ENCODE data around the gene ELOVL3. TPM values are rescaled to one million over a fixed set of nuclear protein-coding genes. Genes with fewer than 3 reads are reported as not detected.
"Not testable (repeated sequence)": the region's sequence is repeated elsewhere in the genome, so short reads cannot be mapped to it uniquely, and the experiment has no call there.

The ELOVL3 gene
- total RNA-seq, 3 donors from 2014 or later = 0.66 to 2.2 (median 0.88) TPM

DNA sequence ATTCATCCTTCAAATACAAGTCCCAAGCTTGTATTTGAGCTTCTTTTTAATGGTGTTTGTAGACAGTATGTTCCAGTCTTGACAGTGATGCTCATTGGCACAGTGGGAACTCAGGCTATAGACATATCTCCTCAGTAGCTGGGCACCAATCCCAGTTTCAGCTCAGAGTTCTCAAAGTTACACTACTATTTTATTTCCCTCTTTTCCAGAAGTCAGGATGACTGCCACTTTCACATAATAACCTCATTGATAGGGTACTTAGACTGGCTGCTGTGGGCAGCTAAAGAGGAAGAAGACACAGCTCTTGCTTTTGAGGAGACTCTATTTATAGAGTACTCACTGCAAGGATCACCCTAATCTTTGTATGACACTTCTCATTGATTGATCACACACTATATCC, 21.6 kb downstream of the ELOVL3 start:
- intact Hi-C loops (cut with DNase I; ENCODE audit: low total_unique reads) = no loop called here
- DNase-seq (ENCODE audit: low spot score in 2 of 2) = no peak
- Histone ChIP-seq H3K27ac (no peak overlapping the region), H3K36me3 (no peaks in the 10 kb centered on the region), H3K27me3 (no peaks in the 10 kb centered on the region), H3K4me1 (peaks cover 9 to 23% of the 10 kb centered on the region in 2 donors), H3K9me3 (no peaks in the 10 kb centered on the region), H3K4me3 (peak overlapping the region in 1 of 3 donors; percentile 90)
- TF ChIP-seq POLR2A (IDR thresholded peaks at IDR 0.05) = no peak
- TF ChIP-seq, protein P1, sequence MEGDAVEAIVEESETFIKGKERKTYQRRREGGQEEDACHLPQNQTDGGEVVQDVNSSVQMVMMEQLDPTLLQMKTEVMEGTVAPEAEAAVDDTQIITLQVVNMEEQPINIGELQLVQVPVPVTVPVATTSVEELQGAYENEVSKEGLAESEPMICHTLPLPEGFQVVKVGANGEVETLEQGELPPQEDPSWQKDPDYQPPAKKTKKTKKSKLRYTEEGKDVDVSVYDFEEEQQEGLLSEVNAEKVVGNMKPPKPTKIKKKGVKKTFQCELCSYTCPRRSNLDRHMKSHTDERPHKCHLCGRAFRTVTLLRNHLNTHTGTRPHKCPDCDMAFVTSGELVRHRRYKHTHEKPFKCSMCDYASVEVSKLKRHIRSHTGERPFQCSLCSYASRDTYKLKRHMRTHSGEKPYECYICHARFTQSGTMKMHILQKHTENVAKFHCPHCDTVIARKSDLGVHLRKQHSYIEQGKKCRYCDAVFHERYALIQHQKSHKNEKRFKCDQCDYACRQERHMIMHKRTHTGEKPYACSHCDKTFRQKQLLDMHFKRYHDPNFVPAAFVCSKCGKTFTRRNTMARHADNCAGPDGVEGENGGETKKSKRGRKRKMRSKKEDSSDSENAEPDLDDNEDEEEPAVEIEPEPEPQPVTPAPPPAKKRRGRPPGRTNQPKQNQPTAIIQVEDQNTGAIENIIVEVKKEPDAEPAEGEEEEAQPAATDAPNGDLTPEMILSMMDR (IDR thresholded peaks at IDR 0.05) = no peak
- no peak for TF ChIP-seq POLR2AphosphoS5 (IDR thresholded peaks at IDR 0.05)

DNA sequence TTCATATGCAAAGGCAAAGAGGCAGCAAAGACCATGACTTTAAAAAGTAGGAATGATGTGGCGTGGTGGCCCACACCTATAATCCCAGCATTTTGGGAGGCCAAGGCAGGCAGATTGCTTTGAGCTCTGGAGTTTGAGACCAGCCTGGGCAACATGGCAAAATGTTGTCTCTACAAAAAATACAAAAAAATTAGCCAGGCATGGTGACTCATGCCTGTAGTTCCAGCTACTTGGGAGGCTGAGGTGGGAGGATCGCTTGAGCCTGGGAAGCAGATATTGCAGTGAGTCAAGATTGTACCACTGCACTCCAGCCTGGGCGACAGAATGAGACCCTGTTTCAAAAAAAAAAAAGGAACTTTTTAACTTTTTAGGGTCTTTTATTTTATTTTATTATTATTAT, 26.4 kb downstream of the ELOVL3 start:
- H3K4me3 ChIP-seq; DNase-seq (ENCODE audit: low spot score in 2 of 2); H3K27me3 ChIP-seq; intact Hi-C loops (cut with DNase I; ENCODE audit: low total_unique reads); H3K27ac ChIP-seq; H3K9me3 ChIP-seq; H3K36me3 ChIP-seq: not testable (repeated sequence)
- H3K4me1 ChIP-seq = peaks cover 0 to 10% of the 10 kb centered on the region in 2 donors

DNA sequence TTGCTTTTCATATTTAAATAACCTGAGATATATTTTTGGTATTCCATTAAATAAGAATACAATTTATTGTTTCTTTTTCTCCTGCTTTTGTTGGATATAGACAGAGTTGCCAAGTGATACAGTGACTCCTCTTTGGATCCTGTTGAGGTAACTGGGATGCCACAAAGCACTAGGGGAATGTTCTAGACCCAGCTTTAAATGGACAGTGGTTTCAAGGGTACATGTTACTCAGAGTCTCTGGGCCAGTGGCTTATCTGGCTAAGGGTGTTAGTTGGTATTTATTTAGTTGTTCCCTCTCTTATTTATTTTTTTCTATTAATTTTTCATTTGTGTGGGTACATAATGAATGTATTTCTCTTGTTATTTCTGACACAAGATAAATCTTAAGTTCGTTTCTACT, 28.3 kb downstream of the ELOVL3 start:
- Histone ChIP-seq H3K4me1 (no peaks in the 10 kb centered on the region), H3K36me3 (no peaks in the 10 kb centered on the region), H3K4me3 (no peak overlapping the region), H3K27ac (no peak overlapping the region), H3K9me3 (no peaks in the 10 kb centered on the region), H3K27me3 (no peaks in the 10 kb centered on the region)
- no peak for DNase-seq (ENCODE audit: low spot score in 2 of 2)
- TF ChIP-seq POLR2A (IDR thresholded peaks at IDR 0.05) = no peak
- TF ChIP-seq POLR2AphosphoS5 (IDR thresholded peaks at IDR 0.05) = no peak
- TF ChIP-seq, protein P1 (IDR thresholded peaks at IDR 0.05) = no peak
- intact Hi-C loops (cut with DNase I; ENCODE audit: low total_unique reads) = no loop called here

GRCh38 chr10:102255404-102255803, 29.3 kb downstream of the ELOVL3 start:
- intact Hi-C loops (cut with DNase I; ENCODE audit: low total_unique reads) = no loop called here
- no peaks in the 10 kb centered on the region for H3K4me1 ChIP-seq
- H3K9me3 ChIP-seq = no peaks in the 10 kb centered on the region
- no peaks in the 10 kb centered on the region for H3K27me3 ChIP-seq
- H3K27ac ChIP-seq = no peak overlapping the region
- H3K4me3 ChIP-seq = no peak overlapping the region
- TF ChIP-seq POLR2AphosphoS5 (IDR thresholded peaks at IDR 0.05) (no peak), POLR2A (IDR thresholded peaks at IDR 0.05) (no peak)
- TF ChIP-seq, protein P1 (IDR thresholded peaks at IDR 0.05) = no peak
- H3K36me3 ChIP-seq = no peaks in the 10 kb centered on the region
- DNase-seq (ENCODE audit: low spot score in 2 of 2) = no peak

GRCh38 chr10:102261196-102261595, 35.1 kb downstream of the ELOVL3 start:
- H3K27me3 ChIP-seq = no peaks in the 10 kb centered on the region

More at GRCh38 chr10:102261196-102261595, 35.1 kb downstream of the ELOVL3 start:
- intact Hi-C loops (cut with DNase I; ENCODE audit: low total_unique reads) = loop anchor here (5.0 kb wide), 1 partner anchor 1096 kb away; no protein-coding TSS in a partner anchor
- Histone ChIP-seq H3K4me1 (no peaks in the 10 kb centered on the region), H3K9me3 (no peaks in the 10 kb centered on the region), H3K4me3 (no peak overlapping the region), H3K27ac (no peak overlapping the region), H3K36me3 (no peaks in the 10 kb centered on the region)
- DNase-seq (ENCODE audit: low spot score in 2 of 2) = no peak
- TF ChIP-seq POLR2A (IDR thresholded peaks at IDR 0.05) (no peak), POLR2AphosphoS5 (IDR thresholded peaks at IDR 0.05) (no peak)
- TF ChIP-seq, protein P1 (IDR thresholded peaks at IDR 0.05) = no peak
